Smooth muscle cell (in vitro differentiated cells): Measurements from ENCODE around the gene MIOS. TPM values are rescaled to one million over a fixed set of nuclear protein-coding genes. Genes with fewer than 3 reads are reported as not detected.

Source experiments
- DNase-seq: peaks from one replicate; lab custom pipeline; 2025; ENCODE audit not compliant: unreplicated experiment; lab: John Stamatoyannopoulos, UW
- H2AFZ ChIP-seq: fragments of 200-600 bp; sonication (generic); 2 replicates; pipeline ENCODE4 v1.6.0; 2016; ENCODE audit warnings: antibody characterized with exemption, low read depth, mild to moderate bottlenecking
- H3F3A ChIP-seq: fragments of 200-600 bp; sonication (generic); 2 replicates; pipeline ENCODE4 v1.6.0; 2017; ENCODE audit warnings: antibody characterized with exemption, low read depth
- H3K27ac ChIP-seq: fragments of 200-600 bp; sonication (generic); 2 replicates; pipeline ENCODE4 v1.5.1; 2016; ENCODE audit warnings: low read depth, mild to moderate bottlenecking
- H3K27me3 ChIP-seq: fragments of 200-600 bp; sonication (generic); 2 replicates; pipeline ENCODE4 v1.6.1; 2016; ENCODE audit warnings: low read depth, mild to moderate bottlenecking
- H3K36me3 ChIP-seq: fragments of 200-600 bp; sonication (generic); 2 replicates; pipeline ENCODE4 v1.5.1; 2016; ENCODE audit warnings: low read depth
- H3K4me1 ChIP-seq: fragments of 200-600 bp; sonication (generic); 2 replicates; pipeline ENCODE4 v1.5.1; 2016; ENCODE audit warnings: low read depth
- H3K4me2 ChIP-seq: fragments of 200-600 bp; sonication (generic); 2 replicates; pipeline ENCODE4 v1.6.0; 2016; ENCODE audit warnings: mild to moderate bottlenecking
- H3K4me3 ChIP-seq: fragments of 200-600 bp; sonication (generic); 2 replicates; pipeline ENCODE4 v1.5.1; 2016; ENCODE audit warnings: mild to moderate bottlenecking
- H3K79me2 ChIP-seq: fragments of 200-600 bp; sonication (generic); 2 replicates; pipeline ENCODE4 v1.6.0; 2016; ENCODE audit warnings: low read depth, mild to moderate bottlenecking
- H3K9ac ChIP-seq: fragments of 200-600 bp; sonication (generic); 2 replicates; pipeline ENCODE4 v1.6.0; 2016; ENCODE audit warnings: low read depth
- H3K9me3 ChIP-seq: fragments of 200-600 bp; sonication (generic); replicated peaks from 2 replicates; pipeline ENCODE4 v1.5.1; 2016; ENCODE audit warnings: low read depth
- H4K20me1 ChIP-seq: fragments of 200-600 bp; sonication (generic); 2 replicates; pipeline ENCODE4 v1.6.0; 2016; ENCODE audit warnings: low read depth
- WGBS: methylation state at CpG from one replicate; pipeline ENCODE4 v1.1.7; 2016; ENCODE audit warnings: low lambda C conversion rate; 5-methylcytosine and 5-hydroxymethylcytosine counted together
- polyA plus RNA-seq: library from polyadenylated mRNA; unstranded; fragments of >200 nt; fragmentation: Nextera tagmentation; extraction: Ambion mirVana; gene quantifications from 2 replicates; pipeline ENCODE4 v1.2.1, GENCODE V29; 2016
- total RNA-seq: library from RNA; depleted of rRNA; stranded (reverse); fragments of >200 nt; gene quantifications from 2 replicates; pipeline ENCODE4 v1.2.3, GENCODE V29; 2014
- TF ChIP-seq, protein P1 (sequence below): fragments of 200-600 bp; sonication (generic); IDR thresholded peaks from 2 replicates; pipeline ENCODE4 v1.5.1; 2017; ENCODE audit warnings: borderline replicate concordance, mild to moderate bottlenecking, antibody characterized with exemption; ENCODE audit not compliant: insufficient read depth, poor library complexity, severe bottlenecking

The MIOS gene
- total and polyA plus RNA-seq, 2 experiments from 2014 or later, result 10.3 to 25.9 TPM

DNA sequence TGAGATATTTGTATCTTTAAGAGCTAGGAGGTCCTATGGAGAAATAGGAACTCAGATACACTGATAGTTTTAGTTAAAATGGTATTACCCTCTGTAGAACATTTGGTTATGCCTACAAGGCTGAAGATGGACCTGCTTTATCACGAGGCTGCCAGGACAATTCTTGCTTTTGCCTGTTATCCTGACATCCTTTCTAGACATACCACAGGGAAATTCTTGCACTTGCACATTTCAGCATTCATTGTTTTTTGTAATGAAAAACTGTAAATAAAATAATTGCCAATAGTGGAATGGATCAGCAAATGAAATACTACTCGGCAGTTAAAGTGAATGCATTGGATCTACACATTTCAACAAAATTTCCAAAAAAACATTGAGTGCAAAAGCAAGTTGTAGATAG is 40.7 kb upstream of the MIOS start:
- Histone ChIP-seq H3K9ac (no peak overlapping the region), H3K4me3 (no peak overlapping the region), H3K9me3 (no peaks in the 10 kb centered on the region), H3K27me3 (peaks cover 7% of the 10 kb centered on the region), H2AFZ (no peak overlapping the region), H3K36me3 (no peaks in the 10 kb centered on the region), H3K79me2 (no peaks in the 10 kb centered on the region), H3K4me2 (no peak overlapping the region), H3F3A (no peaks in the 10 kb centered on the region), H4K20me1 (no peaks in the 10 kb centered on the region), H3K27ac (no peak overlapping the region), H3K4me1 (peaks cover 6% of the 10 kb centered on the region)
- TF ChIP-seq, protein P1, sequence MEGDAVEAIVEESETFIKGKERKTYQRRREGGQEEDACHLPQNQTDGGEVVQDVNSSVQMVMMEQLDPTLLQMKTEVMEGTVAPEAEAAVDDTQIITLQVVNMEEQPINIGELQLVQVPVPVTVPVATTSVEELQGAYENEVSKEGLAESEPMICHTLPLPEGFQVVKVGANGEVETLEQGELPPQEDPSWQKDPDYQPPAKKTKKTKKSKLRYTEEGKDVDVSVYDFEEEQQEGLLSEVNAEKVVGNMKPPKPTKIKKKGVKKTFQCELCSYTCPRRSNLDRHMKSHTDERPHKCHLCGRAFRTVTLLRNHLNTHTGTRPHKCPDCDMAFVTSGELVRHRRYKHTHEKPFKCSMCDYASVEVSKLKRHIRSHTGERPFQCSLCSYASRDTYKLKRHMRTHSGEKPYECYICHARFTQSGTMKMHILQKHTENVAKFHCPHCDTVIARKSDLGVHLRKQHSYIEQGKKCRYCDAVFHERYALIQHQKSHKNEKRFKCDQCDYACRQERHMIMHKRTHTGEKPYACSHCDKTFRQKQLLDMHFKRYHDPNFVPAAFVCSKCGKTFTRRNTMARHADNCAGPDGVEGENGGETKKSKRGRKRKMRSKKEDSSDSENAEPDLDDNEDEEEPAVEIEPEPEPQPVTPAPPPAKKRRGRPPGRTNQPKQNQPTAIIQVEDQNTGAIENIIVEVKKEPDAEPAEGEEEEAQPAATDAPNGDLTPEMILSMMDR, result no peak
- WGBS, result 90% methylated on average over 2 of the region's 2 CpGs
- no peak for DNase-seq

DNA sequence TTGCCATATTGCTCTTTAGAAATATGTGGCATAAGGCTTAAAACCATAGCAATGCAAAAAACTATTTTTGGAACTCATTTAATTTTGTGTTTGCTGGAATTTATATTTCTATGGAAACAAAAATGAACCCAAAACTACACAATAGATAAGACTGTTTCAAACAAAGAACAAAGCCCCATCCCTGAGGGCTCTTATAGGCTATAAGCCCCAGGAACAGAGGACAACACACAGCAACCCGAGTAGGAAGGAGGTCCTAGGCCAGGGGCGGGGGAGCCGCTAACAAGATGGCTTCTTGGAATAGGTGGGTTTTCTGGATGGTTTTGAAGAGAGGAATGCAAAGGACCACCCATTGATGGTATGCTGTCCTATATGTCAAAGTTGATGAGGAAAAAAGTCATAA is 39.6 kb upstream of the MIOS start:
- Histone ChIP-seq H2AFZ (no peak overlapping the region), H4K20me1 (no peaks in the 10 kb centered on the region), H3K27me3 (peaks cover 7% of the 10 kb centered on the region), H3F3A (no peaks in the 10 kb centered on the region), H3K79me2 (no peaks in the 10 kb centered on the region), H3K4me3 (no peak overlapping the region), H3K4me2 (no peak overlapping the region), H3K27ac (no peak overlapping the region), H3K4me1 (peaks cover 6% of the 10 kb centered on the region), H3K9me3 (no peaks in the 10 kb centered on the region), H3K36me3 (no peaks in the 10 kb centered on the region), H3K9ac (no peak overlapping the region)
- no peak for DNase-seq
- TF ChIP-seq, protein P1, result no peak
- 96% methylated on average over 3 of the region's 3 CpGs for WGBS

DNA sequence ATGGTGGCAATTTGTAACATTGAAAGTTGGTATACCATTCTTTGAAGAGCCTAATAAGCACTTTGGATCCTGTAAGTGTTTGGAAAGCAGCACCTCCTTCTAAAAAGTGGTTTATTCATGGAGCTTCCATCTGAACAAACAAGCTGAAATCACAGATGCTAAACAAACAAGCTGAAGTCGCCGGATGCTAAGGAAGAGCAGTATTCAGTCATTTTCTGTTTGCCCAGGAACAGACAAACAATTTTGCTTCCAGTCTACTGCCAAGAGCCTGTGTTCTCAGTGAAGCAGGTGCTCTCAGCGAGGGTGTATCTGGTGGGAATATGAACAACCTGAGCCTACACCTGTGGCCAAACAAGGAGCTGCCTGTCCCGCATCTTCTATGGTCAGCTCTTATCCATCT is 37.4 kb upstream of the MIOS start:
- Histone ChIP-seq H4K20me1 (no peaks in the 10 kb centered on the region), H3K36me3 (no peaks in the 10 kb centered on the region), H3K9ac (no peak overlapping the region), H3F3A (no peaks in the 10 kb centered on the region), H3K9me3 (no peaks in the 10 kb centered on the region), H3K79me2 (no peaks in the 10 kb centered on the region), H3K27ac (no peak overlapping the region), H3K27me3 (peaks cover 7% of the 10 kb centered on the region), H3K4me2 (no peak overlapping the region), H3K4me1 (peaks cover 6% of the 10 kb centered on the region), H3K4me3 (no peak overlapping the region), H2AFZ (no peak overlapping the region)
- TF ChIP-seq, protein P1, result no peak
- DNase-seq, result no peak
- 96% methylated on average over 4 of the region's 4 CpGs for WGBS

DNA sequence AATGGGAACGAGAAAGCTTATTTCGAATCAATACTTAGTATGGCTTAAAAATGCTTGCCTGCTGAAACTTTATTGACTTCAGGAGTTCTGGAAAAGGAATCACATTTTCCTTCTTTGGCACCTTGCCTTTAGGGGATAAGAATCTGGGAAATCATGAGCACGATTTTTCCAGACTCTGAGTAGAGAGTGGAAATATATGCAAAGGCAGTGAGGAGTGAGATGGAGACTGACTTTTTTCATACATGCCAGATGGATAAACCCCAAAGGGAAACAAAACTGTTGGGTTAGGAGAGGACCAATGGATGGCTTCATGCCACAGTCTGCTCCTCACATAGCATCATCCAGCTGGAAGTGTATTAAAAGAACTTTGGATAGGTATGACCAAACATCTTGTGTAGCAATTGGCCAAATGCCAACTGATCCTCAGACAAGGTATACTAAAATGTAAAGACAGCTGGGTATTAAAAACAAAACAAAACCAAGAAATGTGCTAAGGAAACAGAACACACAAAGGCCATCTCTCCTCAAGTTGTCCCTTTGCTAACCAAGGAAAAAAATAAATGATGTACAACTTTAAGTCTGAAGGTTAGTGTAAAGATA is 32.8 kb upstream of the MIOS start:
- Histone ChIP-seq H3K4me1 (peaks cover 6% of the 10 kb centered on the region), H3F3A (no peaks in the 10 kb centered on the region), H3K36me3 (no peaks in the 10 kb centered on the region), H3K27me3 (peaks cover 7% of the 10 kb centered on the region), H3K9me3 (no peaks in the 10 kb centered on the region), H2AFZ (no peak overlapping the region), H3K9ac (no peak overlapping the region), H3K79me2 (no peaks in the 10 kb centered on the region), H3K4me3 (no peak overlapping the region), H3K4me2 (no peak overlapping the region), H4K20me1 (no peaks in the 10 kb centered on the region), H3K27ac (no peak overlapping the region)
- TF ChIP-seq, protein P1, result no peak
- WGBS, result 100% methylated on average over 3 of the region's 3 CpGs
- no peak for DNase-seq
